NAMALWA (cell line): ENCODE measurements around the gene RASGRF2.

Experiments
- DNase-seq: peaks from one replicate; pipeline ENCODE4 v3.0.0-alpha.2; 2015; ENCODE audit warnings: low spot score

The RASGRF2 gene

DNA sequence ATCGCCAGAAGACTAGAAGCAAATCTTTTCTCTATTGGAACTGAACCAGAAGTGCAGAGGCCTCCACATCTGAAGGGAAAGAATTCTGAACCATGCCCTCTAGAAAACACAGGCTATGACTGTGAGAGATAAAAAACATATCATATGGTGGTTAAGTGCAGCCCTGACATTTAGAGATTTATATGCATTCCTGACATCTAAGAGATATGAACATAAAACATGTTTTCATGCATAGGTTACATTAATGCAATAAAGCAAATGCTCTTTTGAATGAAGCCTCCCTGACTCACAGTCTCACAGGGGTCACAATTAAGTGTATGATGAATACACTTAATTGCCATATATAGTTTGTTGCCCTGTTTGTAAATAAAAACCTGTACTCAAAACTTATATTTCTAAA is 244.0 kb downstream of the RASGRF2 start:
- DNase-seq, result no peak

DNA sequence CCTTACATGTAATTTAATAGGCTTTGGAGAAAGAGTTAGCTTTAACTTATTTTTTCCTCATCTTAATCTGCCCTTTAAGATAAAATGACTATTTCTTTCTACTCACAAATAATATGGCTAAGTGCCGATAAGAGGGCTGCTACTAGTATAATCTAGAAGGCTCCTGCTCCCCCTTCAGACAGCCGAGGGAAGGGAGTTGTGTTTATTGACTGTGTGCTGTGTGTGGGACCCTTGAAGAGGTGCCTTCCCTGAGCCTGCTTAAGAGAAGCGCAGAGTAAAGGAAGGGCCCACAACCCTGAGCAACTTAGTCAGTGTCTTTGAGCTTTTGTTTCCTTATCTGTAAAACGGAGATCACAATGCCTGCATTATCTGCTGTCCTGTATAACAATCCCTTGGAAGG is 244.9 kb downstream of the RASGRF2 start:
- DNase-seq, result no peak

DNA sequence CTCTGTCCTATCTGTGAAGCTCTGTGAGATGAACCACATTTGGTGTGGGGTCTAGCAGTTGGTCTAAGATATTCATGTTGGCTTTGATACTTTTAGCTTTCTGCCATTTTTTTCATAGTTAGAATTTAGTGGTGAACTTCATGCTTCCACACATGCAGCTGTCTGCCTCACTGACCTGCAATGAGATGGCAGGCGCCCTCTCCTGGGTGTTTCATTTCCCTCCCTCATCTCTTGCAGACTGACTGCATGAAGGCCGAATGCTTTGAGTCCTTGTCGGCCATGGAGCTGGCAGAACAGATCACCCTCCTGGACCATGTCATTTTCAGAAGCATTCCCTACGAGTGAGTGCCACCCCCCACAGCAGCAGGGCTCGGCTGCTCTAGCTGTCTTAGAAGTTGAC is 246.8 kb downstream of the RASGRF2 start:
- peak; percentile 40 for DNase-seq

DNA sequence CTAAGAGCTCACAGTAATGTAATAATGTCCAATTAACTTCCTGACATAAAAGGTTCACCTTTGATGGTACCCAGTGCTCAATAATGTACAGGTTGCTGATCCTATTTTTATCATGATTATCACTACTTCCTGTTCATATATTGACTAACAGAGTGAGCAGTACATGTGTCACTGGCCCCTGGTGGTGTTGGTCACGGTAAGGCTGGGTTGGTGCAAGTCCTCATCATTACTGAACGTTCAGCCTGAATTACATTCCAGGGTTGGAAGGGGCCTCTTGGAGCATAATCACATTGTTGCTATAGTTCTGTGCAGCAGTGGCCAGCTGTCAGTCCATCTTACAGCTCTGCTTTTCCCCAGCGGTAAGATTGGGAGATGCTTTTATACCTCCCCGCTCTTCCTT is 248.7 kb downstream of the RASGRF2 start:
- no peak for DNase-seq

DNA sequence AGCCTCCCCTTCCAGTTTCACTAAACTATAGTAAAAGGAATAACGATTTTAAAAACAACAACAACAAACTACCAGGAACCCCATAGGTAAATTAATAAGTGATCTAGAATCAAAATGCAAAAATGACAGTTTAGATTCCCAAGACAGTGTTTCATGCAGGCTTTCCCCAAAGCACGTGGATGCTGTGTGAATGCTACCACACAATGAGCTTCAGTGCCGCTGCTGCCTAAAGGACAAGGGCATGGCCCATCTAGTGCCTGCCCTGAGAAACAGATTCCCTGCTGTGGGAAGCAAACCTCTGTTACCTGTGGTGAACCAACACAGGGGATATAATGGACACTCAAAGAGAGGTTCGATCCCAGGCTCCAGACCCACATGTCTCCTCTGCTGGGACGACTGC is 249.2 kb downstream of the RASGRF2 start:
- DNase-seq, result no peak

DNA sequence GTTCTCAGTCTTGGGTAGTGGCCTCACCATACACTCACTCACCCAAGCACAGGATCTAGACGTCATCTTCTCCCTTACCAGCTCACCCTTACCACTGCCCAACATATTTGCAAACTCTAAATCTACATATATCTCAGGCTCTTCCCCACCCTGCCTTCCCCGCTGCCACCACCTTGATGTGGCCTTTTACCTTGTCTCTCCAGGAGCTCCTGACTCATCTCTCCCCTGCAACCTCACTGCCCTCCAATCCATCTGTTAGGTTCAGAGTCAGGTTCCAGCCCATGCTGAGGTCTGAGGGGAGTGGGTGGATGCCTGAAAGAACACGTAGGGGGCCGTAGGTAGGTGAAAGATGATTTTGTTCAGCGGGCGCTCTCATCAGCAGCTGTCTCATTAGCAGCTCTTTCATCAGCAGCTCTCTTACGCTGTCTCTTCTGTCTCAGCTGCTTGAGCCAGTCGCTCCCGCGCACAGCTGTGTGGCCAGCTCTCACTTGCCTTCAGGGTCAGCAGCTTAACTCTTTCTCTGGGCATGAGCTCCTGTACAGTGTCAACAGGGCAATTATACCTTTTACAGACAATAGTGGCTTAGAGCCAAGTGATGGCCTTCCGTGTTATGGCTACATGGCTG is 249.8 kb downstream of the RASGRF2 start:
- DNase-seq, result no peak

DNA sequence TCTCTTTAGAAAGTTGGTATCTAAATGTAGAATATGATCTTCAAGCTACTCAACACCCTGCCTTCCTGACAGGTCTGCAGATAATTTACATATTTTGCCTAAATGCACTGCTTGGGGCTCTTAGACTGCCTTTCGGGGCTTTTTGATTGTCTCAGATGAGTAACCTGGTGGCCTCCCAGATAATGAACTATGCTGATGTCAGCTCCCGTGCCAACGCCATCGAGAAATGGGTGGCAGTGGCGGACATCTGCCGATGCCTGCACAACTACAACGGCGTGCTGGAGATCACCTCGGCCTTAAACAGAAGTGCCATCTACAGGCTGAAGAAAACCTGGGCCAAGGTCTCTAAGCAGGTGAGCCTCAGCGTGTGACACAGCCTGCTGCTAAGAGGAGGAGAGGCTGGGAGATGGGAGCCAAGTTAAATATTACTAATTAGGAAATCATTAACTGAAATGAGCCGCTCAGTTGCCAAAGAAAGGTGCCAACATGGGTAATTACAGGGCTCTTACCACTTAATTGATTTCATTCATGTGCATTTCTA is 252.1 kb downstream of the RASGRF2 start:
- DNase-seq, result no peak

DNA sequence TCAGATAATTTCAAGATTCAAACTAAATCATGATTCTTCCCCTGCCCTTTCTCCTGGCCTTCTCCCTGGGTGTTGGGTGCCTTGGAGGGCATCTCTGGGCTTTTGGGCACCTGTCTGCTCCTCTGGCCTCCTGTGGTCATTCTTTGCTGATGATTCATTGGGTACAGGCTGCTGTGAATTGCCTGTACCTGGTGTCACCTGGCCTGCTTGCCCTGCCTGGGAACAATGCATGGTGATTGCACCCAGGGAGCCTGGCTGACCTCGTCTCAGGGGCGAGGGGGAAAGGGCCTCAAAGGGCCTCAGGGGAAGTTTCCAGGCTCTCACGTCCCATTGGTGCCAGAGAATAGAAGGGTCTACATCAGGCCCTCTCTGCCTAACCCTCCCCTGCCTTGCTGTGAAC is 252.9 kb downstream of the RASGRF2 start:
- DNase-seq, result no peak

DNA sequence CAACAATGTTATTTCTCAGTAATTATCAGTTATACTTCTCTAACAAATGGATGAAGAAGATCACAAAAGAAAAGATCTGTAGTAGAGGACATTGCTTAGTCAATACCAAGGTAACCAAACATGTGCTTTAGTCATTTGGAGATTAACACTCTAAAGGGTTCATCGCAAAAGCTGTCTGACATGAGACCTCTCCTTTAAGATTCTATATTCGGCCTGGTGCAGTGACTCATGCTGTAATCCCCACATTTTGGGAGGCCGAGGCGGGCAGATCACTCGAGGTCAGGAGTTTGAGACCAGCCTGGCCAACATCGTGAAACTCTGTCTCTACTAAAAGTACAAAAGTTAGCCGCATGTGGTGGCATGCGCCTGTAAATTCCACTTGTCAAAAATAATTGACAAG is 254.7 kb downstream of the RASGRF2 start:
- DNase-seq, result no peak

DNA sequence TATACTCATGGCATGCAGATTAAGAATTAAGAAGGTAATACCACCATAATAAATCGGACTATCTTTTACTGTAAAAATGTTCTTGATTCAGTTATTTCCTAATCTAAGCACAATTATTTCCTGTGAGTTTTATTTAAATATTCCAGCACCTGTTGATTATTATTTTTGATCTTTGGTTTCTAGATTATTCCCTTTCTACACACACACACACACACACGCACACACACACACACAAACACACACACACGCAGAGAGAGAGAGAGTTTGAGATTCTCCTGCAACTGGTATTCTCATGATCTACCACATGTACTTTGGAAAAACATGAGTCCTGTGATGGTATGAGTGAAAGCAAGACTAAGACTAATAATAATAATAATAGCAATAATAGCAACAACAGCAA is 256.0 kb downstream of the RASGRF2 start:
- DNase-seq, result no peak

DNA sequence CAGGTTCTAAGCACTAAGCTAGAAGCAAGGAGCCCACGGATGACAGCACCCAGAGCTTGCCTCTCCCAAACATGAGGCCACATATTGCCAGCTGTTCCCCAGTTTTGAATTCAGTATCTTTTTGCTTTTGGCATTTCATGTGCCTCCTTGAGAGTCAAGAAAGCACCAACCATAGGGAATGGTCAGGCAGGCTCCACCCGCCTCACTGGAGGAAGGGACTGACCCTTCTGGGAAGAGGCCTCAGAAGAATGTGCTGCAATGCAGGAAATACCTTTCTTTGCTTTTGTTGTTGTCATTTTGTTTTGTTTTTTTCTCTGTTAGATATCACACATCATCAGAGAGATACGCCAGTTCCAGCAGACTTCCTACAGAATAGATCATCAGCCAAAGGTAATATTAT is 259.2 kb downstream of the RASGRF2 start:
- DNase-seq, result no peak

DNA sequence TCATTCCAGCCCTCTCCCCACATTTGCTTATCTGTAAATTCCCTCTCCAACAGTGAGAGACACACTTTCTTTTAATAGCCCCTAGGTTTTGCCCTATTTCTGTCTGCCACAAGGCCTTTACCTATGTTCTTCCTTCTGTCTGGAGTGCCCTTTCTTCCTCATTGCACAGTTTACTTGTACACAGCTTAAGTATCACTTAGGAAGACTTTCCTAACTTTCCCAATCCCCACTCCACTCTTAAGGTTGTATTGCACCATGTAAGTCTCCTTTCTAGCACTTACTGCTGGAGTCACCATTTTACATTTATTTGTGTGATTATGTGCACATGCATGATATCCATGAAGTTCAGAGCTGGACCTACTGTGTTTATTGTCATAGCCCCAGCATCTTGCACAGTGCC is 262.1 kb downstream of the RASGRF2 start:
- no peak for DNase-seq

DNA sequence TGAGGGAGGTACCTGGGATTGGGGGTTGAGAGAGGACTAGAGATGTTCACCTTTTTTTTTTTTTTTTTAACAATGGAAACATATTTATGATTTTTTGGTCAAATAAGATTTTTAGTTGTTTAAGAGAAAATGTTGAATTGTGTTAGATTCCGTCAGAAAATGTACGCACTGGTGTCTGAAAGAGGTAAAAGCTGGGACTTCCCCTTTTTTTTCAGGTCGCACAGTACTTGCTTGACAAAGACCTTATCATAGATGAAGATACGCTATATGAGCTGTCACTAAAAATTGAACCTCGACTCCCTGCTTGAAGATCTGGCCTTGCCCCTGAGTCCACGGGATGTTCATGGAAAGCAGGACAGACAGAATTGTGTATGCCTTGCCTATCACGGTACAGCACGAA is 265.3 kb downstream of the RASGRF2 start:
- DNase-seq, result no peak

DNA sequence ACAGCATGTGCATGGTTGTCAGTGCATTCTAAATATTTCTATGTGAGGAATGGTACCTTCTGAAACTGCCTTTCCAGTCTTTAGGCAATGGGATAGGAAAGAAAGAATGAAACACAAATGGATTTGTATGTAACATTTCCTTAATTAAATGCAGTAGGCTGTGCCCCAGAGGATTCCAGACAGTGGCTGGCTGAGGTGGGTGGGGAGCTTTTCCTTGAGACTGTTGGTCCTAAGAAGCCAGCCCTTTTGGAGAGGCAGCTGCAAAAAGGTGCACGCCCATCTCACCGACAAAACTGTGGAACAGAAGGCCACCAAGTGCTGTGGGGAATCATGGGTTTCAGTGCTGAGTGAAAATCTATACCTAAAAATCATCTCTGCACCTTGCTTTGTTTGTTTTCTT is 266.1 kb downstream of the RASGRF2 start:
- DNase-seq, result no peak

DNA sequence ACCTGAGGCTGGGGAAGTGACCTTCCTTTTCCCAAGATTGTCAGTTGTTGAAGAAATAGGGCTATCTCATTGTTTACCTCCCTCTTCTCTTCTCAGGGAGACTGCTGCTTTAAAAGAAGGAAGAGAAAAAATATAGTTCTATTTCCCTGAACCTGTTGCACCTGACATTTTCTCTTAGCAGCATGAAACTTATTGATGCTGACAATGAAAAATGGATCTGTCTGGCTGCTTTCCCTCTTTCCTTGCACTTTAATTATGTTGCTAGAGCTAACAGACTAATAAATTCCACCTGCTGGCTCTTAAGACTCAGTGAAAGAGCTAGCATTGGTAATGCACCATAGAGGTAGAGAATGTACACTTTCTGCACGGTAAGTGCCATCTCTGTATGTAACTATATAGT is 266.8 kb downstream of the RASGRF2 start:
- DNase-seq, result no peak

DNA sequence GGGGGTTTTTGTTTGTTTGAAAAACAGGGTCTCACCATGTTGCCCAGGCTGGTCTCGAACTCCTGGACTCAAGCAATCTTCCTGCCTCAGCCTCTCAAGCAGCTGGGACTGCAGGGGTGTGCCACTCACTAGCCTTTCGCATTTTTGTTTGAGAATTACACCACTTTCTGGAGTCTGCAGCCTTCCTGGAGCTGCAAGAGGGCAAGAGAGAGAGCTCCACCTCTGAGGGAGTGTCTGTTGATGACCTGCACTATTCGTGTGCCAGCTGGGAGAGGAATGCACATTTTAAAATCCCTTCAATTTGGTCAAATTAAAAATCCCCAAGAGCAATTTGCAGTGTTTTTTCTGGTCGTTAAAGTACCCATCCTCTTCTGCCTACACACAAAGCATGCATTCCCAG is 267.9 kb downstream of the RASGRF2 start:
- DNase-seq, result no peak

DNA sequence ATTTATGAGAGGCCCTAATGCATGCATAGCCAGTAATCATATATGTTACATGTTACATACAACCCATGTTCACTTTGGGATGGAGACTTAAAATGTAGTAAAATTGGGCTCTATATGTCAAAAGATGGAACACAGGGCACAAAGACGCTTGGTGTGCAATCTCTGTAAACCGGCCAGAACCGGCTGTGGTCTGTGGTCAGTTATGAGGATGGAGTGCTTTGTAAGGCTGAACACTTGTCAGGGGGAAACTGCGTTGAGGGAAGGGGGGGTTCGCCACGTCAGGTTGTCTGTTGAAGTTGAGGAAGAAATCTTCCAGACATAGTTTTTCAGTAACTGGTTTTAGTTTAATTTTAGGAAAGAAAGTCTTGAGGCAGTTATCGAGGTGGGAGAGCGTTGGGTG is 270.3 kb downstream of the RASGRF2 start:
- no peak for DNase-seq

DNA sequence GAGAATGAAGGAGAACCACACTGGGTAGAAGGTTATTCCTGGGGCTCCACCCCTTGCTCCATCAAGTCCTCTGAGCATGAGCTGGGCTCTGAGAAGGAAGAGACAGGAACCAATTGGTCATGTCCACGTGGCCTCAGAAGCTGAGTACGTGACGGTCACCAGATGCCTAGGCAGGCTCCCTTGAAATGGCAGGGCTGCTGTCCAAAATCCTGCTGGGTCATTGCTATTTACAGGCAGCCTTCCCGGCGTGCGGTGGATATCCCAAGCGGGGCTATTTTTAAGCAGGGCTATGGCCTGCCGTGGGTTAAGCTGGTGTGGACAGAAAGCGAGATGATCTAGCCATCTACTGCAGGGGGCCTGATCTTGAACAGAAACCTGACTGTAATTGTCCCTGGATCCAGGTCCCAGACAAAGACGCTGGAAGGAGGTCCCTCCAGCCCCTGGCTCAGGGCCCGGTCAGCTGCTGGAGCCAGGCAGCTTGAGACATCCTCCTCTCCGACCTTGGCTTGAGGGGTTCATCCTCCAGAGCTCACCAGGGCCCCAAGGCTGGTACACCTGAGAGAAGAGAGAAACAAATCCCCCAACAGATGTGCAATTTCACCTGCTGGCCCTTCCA is 272.4 kb downstream of the RASGRF2 start:
- no peak for DNase-seq

DNA sequence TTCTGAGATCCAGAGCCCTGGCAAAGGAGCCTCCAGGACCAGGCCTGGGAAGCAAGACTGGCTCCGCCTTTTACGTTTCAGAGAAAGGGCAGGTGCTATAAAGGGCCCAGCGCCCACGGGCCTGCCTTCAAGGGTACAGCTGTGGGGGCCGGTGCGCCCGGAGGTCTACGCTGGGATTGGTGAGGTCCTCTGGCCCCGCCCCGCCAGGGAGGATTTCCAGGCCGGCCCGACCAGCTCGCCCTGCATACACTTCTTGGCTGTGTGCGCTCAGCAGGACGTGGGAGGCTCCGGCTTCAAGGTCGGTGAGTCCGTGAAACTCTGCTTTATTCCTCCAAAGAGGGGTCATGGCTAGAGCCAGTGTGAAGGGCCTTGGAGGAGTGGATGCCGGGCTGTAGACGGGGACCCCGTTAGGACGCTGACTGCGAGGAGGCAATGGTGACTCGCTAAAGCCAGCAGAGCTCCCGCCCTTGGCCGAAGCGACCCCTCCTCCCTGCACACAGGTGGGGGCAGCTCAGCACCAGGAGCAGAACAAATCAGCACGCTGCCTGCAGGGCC is 273.0 kb downstream of the RASGRF2 start, which contains the start of gene CKMT2:
TSS of gene CKMT2 (plus strand) at position 243 of the 555 bp plus-strand sequence. CDS start 17,811 bp downstream, outside the sequence.
- no peak for DNase-seq

DNA sequence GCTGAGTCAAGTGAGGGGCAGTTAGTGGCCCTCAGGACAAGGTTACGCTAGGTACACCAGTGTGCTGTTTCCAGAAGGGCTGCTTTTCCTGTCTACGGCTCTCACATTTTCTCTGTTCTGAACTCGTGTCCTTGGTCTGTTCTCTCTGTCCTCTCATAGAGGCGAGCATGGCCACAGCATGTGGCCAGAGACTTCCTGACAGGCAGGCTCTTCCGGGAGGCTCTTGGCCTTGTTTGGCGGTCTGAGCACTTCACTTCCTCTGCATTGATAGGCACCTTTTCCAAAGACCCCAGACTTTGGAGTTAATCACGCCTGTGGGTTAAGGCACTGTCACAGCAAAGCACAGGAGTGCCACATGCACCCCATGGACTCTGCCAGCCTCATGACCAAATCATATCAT is 274.1 kb downstream of the RASGRF2 start:
- DNase-seq, result no peak

DNA sequence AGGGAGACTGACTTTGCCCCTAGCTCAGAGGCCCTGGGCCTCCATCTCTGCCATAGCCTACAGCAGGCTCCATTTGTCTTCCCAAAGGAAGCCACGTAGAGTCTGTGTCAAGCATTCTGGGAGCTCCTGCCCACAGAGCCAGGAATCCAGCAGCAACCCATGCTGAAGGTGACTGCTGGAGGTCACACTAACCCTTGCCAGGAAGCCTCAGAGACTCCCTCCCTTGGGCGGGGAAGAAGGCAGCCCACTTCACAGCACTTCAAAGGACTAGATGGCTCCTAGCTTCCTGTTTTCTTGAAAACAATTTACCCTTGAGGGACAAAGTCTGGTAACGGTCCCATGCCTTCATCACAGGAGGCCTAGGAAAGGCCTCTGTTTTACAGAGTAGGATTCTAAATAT is 274.6 kb downstream of the RASGRF2 start:
- DNase-seq, result no peak

DNA sequence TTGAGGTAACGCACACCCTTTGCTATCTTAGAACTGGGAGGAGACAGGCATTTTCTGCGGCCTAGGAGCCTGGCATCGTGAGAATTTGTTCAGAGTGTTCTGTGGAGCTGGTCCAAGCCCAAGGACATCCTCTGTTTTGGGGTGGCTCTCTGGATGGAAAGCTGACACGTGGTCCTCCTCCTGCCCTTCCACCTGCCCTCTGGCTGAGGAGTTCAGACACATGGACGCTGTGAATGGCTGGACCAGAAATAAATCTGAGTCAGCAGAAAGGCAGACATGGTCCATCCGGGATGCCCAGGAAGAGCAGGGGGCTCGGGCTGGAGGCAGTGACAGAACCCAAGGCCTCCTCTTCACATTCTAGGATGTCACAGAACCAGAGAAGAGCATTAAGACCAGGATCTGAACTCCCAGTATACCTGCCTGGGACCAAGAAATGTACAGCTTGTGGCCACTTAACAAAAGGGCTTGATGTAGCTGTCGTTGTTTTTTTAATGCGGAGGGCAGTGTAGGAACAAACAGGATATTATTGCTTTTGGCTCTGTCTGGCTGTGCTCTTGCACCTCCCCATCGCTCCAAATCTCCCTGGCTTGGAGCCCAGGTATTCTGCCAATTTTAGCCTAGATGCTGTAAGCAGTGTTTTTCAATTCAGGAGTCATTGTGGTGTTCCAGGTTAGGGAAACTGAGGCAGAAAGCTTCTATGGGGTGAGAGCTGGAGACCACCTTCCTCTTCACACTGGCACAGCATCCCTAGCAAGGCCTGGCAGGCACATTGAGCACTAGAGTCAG is 275.3 kb downstream of the RASGRF2 start:
- no peak for DNase-seq

DNA sequence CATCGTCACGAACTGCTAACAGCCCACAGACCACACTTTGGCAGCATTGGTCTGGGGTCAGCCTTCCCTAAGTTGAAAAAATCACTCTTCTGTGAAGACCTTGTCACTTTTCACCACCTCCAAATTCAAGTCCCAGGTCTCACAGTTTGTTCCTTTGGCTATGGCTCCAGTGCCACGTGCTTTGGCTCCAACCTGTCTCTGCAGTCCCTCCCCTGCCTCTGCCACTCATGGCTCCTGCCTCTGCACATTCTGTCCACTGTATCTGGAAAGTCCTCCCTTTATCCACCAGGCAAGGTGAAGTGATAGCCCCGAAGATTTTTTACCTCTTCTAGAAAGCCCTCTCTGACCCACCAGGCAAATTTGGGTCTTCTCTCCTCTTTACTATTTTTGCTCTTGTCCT is 278.3 kb downstream of the RASGRF2 start:
- no peak for DNase-seq
